Smooth muscle cell (in vitro differentiated cells): ENCODE data around the gene NCF4. TPM values are rescaled to one million over a fixed set of nuclear protein-coding genes. Genes with fewer than 3 reads are reported as not detected.

Experiments used
- DNase-seq: peaks from one replicate; lab custom pipeline; 2025; ENCODE audit not compliant: unreplicated experiment; lab: John Stamatoyannopoulos, UW
- H2AFZ ChIP-seq: fragments of 200-600 bp; sonication (generic); 2 replicates; pipeline ENCODE4 v1.6.0; 2016; ENCODE audit warnings: antibody characterized with exemption, low read depth, mild to moderate bottlenecking
- H3F3A ChIP-seq: fragments of 200-600 bp; sonication (generic); 2 replicates; pipeline ENCODE4 v1.6.0; 2017; ENCODE audit warnings: antibody characterized with exemption, low read depth
- H3K27ac ChIP-seq: fragments of 200-600 bp; sonication (generic); 2 replicates; pipeline ENCODE4 v1.5.1; 2016; ENCODE audit warnings: low read depth, mild to moderate bottlenecking
- H3K27me3 ChIP-seq: fragments of 200-600 bp; sonication (generic); 2 replicates; pipeline ENCODE4 v1.6.1; 2016; ENCODE audit warnings: low read depth, mild to moderate bottlenecking
- H3K36me3 ChIP-seq: fragments of 200-600 bp; sonication (generic); 2 replicates; pipeline ENCODE4 v1.5.1; 2016; ENCODE audit warnings: low read depth
- H3K4me1 ChIP-seq: fragments of 200-600 bp; sonication (generic); 2 replicates; pipeline ENCODE4 v1.5.1; 2016; ENCODE audit warnings: low read depth
- H3K4me2 ChIP-seq: fragments of 200-600 bp; sonication (generic); 2 replicates; pipeline ENCODE4 v1.6.0; 2016; ENCODE audit warnings: mild to moderate bottlenecking
- H3K4me3 ChIP-seq: fragments of 200-600 bp; sonication (generic); 2 replicates; pipeline ENCODE4 v1.5.1; 2016; ENCODE audit warnings: mild to moderate bottlenecking
- H3K79me2 ChIP-seq: fragments of 200-600 bp; sonication (generic); 2 replicates; pipeline ENCODE4 v1.6.0; 2016; ENCODE audit warnings: low read depth, mild to moderate bottlenecking
- H3K9ac ChIP-seq: fragments of 200-600 bp; sonication (generic); 2 replicates; pipeline ENCODE4 v1.6.0; 2016; ENCODE audit warnings: low read depth
- H3K9me3 ChIP-seq: fragments of 200-600 bp; sonication (generic); replicated peaks from 2 replicates; pipeline ENCODE4 v1.5.1; 2016; ENCODE audit warnings: low read depth
- H4K20me1 ChIP-seq: fragments of 200-600 bp; sonication (generic); 2 replicates; pipeline ENCODE4 v1.6.0; 2016; ENCODE audit warnings: low read depth
- WGBS: methylation state at CpG from one replicate; pipeline ENCODE4 v1.1.7; 2016; ENCODE audit warnings: low lambda C conversion rate; 5-methylcytosine and 5-hydroxymethylcytosine counted together
- polyA plus RNA-seq: library from polyadenylated mRNA; unstranded; fragments of >200 nt; fragmentation: Nextera tagmentation; extraction: Ambion mirVana; gene quantifications from 2 replicates; pipeline ENCODE4 v1.2.1, GENCODE V29; 2016
- total RNA-seq: library from RNA; depleted of rRNA; stranded (reverse); fragments of >200 nt; gene quantifications from 2 replicates; pipeline ENCODE4 v1.2.3, GENCODE V29; 2014
- TF ChIP-seq, protein P1 (sequence below): fragments of 200-600 bp; sonication (generic); IDR thresholded peaks from 2 replicates; pipeline ENCODE4 v1.5.1; 2017; ENCODE audit warnings: borderline replicate concordance, mild to moderate bottlenecking, antibody characterized with exemption; ENCODE audit not compliant: insufficient read depth, poor library complexity, severe bottlenecking

The NCF4 gene
- total and polyA plus RNA-seq, 2 experiments from 2014 or later, result 0.15 TPM; not detected in 1

- WGBS, result 32% methylated on average over 8 of the region's 10 CpGs
- TF ChIP-seq, protein P1, sequence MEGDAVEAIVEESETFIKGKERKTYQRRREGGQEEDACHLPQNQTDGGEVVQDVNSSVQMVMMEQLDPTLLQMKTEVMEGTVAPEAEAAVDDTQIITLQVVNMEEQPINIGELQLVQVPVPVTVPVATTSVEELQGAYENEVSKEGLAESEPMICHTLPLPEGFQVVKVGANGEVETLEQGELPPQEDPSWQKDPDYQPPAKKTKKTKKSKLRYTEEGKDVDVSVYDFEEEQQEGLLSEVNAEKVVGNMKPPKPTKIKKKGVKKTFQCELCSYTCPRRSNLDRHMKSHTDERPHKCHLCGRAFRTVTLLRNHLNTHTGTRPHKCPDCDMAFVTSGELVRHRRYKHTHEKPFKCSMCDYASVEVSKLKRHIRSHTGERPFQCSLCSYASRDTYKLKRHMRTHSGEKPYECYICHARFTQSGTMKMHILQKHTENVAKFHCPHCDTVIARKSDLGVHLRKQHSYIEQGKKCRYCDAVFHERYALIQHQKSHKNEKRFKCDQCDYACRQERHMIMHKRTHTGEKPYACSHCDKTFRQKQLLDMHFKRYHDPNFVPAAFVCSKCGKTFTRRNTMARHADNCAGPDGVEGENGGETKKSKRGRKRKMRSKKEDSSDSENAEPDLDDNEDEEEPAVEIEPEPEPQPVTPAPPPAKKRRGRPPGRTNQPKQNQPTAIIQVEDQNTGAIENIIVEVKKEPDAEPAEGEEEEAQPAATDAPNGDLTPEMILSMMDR, result no peak
- no peak overlapping the region for H3K4me3 ChIP-seq
Observed at GRCh38 chr22:36922105-36922608, 61.4 kb downstream of the NCF4 start.

DNA sequence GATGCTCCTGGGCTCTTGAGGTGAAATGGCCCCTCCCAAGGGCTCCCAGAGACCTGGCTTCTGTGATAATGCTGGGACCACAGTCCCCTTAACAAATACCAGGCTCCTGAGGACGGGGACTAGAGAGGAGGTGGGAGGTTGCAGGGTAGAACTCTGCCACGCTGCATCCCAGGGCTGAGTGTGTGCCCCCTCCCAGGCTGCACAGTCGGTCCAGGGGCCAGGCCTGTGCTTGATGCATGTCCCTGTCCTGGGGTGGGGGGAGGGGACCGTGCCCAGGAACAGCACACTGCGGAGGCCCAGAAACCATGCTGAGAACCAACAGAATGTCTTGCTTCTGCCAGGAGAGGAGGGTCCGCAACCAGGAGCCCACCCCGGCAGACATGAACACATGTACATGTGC lies 61.9 kb downstream of the NCF4 start:
- no peak overlapping the region for H3K9ac ChIP-seq
- H2AFZ ChIP-seq, result peak overlapping the region; percentile 72
- no peak overlapping the region for H3K4me3 ChIP-seq
- no peaks in the 10 kb centered on the region for H3K79me2 ChIP-seq
- 88% methylated on average over 7 of the region's 7 CpGs for WGBS
- H3F3A ChIP-seq, result no peaks in the 10 kb centered on the region
- peaks cover 9% of the 10 kb centered on the region for H3K4me1 ChIP-seq
- H3K27me3 ChIP-seq, result no peaks in the 10 kb centered on the region
- H3K27ac ChIP-seq, result no peak overlapping the region
- peak overlapping the region; percentile 58 for H3K4me2 ChIP-seq
- no peak for DNase-seq
- H4K20me1 ChIP-seq, result no peaks in the 10 kb centered on the region
- no peaks in the 10 kb centered on the region for H3K36me3 ChIP-seq
- no peaks in the 10 kb centered on the region for H3K9me3 ChIP-seq
- TF ChIP-seq, protein P1, result no peak

More at GRCh38 chr22:36922105-36922608, 61.4 kb downstream of the NCF4 start:
- H3K9me3 ChIP-seq, result no peaks in the 10 kb centered on the region
- peaks cover 9% of the 10 kb centered on the region for H3K4me1 ChIP-seq
- H2AFZ ChIP-seq, result peak overlapping the region; percentile 72
- peak overlapping the region; percentile 58 for H3K4me2 ChIP-seq
- no peak overlapping the region for H3K27ac ChIP-seq
- H4K20me1 ChIP-seq, result no peaks in the 10 kb centered on the region
- H3K79me2 ChIP-seq, result no peaks in the 10 kb centered on the region
- H3K27me3 ChIP-seq, result no peaks in the 10 kb centered on the region
- H3F3A ChIP-seq, result no peaks in the 10 kb centered on the region
- H3K9ac ChIP-seq, result no peak overlapping the region
- no peaks in the 10 kb centered on the region for H3K36me3 ChIP-seq
- DNase-seq, result no peak

DNA sequence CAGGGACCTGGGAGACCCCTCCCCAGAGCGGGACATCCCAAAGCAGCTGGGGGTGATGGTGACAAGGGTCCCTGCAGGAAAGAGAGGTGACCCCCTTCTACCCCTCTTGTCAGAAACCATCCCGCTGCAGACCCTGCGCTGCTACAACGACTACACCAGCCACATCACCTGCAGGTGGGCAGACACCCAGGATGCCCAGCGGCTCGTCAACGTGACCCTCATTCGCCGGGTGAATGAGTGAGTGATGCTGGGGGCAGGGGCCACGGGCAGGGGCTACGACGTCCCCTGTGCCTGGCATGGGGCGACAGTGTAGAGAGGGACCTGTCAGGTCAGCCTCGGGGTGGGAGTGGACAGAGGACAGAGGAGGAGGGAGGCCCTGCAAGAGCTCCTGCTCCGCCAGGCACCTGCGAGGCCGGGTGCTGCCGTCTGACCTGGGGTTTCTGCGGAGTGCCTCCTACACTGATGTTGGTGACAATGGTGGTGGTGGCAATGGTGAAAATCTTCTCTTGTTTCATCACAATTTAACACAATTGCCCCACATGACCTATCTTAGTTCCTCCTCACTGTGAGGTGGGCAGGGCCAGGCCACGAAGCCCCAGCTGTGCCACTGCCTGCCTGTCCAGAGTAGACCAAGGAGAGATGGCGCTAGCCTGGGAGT lies 62.5 kb downstream of the NCF4 start:
- TF ChIP-seq, protein P1, result no peak
- Histone ChIP-seq H3K9ac (no peak overlapping the region), H3F3A (no peaks in the 10 kb centered on the region), H3K27ac (no peak overlapping the region), H3K79me2 (no peaks in the 10 kb centered on the region), H3K27me3 (no peaks in the 10 kb centered on the region), H3K4me1 (peaks cover 9% of the 10 kb centered on the region), H3K9me3 (no peaks in the 10 kb centered on the region), H2AFZ (no peak overlapping the region), H4K20me1 (no peaks in the 10 kb centered on the region), H3K4me3 (no peak overlapping the region), H3K4me2 (peak overlapping the region; percentile 58), H3K36me3 (no peaks in the 10 kb centered on the region)
- 97% methylated on average over 21 of the region's 21 CpGs for WGBS
- DNase-seq, result no peak

DNA sequence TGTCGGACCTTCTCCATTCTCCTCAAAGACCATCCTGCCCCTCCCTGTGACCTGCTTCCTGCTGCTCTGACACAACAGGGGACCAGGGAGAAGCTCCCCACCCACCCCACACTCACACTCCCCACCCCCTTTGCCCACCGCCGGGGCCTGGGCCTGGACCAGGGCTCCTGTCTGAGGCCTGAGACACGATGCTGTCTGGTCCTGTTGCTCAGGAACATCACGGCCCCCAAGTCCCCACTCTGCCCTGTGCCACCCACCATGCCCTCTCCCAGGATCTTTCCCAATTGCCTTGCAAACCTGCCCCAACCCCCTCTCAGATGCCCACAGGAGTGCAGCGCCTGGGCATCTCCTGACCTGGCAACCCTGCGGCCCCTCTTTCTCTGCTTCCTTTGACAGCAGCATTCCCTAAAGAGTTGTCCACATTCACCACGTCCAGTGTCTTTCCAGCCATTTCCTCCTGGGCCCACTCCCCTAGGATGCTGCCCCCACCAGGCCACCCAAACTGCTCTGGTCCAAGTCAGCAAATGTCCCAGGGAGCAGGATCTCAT lies 63.4 kb downstream of the NCF4 start:
- H3K27me3 ChIP-seq, result no peaks in the 10 kb centered on the region
- H3K79me2 ChIP-seq, result no peaks in the 10 kb centered on the region
- DNase-seq, result no peak
- H3F3A ChIP-seq, result no peaks in the 10 kb centered on the region
- TF ChIP-seq, protein P1, result no peak
- H3K27ac ChIP-seq, result no peak overlapping the region
- H3K36me3 ChIP-seq, result no peaks in the 10 kb centered on the region
- 94% methylated on average over 5 of the region's 8 CpGs for WGBS
- H3K9me3 ChIP-seq, result no peaks in the 10 kb centered on the region
- no peak overlapping the region for H3K4me3 ChIP-seq
- no peak overlapping the region for H3K9ac ChIP-seq
- no peak overlapping the region for H3K4me2 ChIP-seq
- no peak overlapping the region for H2AFZ ChIP-seq
- no peaks in the 10 kb centered on the region for H4K20me1 ChIP-seq
- H3K4me1 ChIP-seq, result peaks cover 9% of the 10 kb centered on the region
